CD4-positive, alpha-beta T cell treated with Interleukin-12 subunit alpha and Interleukin-12 subunit beta, for 1 hour (primary cell): ENCODE results near the gene SPATS2.

Experiments
- DNase-seq: peaks from one replicate; pipeline ENCODE4 v3.0.0-alpha.2; 2020

Gene SPATS2

DNA sequence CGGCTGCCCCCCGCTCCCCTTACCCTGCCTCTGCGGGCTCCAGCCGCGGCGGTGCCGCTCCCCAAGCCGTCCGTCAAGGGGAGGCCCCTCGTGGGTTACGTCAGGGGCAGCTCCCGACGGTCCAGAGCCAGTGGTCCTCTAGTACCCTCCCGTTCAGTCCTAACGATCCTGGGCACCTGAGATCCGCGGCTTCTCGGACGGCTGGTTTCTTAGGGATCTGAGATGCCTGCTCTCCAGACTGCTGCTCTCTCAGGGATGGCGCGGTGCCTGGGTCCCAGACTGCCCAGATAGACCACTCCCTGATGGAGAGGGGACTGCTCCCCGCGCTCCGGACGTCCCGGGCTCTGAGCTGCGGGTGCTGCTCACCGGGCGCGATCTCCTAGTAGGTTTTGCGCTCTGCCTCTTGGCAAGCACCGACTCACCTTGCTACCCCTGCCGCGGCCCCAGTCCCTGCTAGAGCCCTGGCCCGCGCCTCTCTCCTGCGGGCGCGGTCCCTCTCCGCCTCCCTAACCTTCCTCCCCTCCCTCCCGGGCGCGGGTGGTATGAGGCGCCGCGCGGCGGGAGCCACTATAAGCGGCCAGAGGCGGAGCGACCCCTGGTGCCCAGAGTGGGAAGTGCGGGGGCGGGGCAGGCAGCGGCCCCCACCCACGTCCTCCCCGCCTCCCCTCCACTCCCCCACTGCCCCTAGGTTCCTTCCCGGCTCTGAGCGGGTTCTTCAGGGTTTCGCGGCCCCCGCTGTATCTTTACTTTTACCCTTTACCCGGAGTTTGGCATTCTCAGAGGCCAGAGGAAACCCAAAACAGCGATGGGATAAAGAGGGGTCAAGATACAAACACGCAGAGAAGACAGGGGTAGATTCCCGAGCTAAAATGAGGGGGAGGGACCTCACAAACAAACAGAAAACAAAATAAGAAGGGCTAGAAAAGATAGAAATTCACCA is 30.3 kb upstream of the SPATS2 start, which contains the start of gene C1QL4:
C1QL4 (minus strand) TSS at position 544 of the 940 bp plus-strand sequence. CDS start 711 bp downstream, outside the sequence.
- DNase-seq: peak; percentile 90

DNA sequence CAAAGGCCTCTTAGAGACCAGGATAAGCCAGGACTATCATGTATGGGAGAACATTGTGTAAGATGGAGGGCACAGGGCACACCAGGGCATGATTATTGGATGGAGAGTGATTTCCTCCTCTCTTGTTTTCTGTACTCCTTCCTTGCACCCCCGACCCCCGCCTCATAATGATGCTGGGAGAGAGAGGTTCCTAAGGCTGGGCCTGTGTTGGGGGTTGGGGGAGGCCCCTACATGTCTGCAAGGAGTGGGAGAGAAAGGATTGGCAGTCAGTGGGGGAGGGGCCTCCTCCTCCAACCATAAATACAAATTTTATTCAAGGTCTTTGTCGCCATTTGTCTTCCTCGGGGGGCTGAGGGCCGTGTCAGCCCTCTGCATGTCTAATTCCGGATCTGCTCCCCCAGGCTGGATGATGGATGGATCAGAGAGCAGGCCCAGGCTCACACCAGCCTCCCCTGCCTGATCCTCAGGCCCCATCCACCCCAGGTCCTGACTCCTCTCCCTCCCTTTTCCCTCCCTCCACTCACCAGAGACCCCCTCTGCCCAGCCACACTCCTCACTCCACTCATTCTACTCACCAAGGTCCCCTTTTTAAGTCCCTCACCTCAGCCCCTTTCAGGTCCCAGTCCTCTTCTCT is 28.3 kb upstream of the SPATS2 start:
- DNase-seq: no peak

DNA sequence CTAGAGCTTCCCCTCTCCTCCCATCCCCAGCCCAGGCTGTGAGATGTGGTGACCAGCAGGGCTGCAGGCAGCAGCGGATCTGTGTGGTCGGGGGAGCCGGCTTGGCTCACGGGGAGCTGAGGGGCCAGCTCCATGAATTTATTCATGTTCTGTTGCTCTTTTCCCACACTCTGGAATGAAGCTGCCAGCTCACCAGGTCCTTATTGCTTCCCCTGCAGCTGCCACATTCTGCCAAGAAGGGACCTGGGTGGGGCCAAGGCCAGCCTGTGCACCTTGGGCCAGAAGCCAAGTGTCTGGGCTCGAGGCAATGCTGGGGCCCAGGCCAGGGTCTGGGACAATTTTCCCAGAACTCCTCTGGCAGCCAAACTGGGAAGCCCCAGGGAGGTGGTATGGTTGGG is 27.8 kb upstream of the SPATS2 start:
- no peak for DNase-seq

DNA sequence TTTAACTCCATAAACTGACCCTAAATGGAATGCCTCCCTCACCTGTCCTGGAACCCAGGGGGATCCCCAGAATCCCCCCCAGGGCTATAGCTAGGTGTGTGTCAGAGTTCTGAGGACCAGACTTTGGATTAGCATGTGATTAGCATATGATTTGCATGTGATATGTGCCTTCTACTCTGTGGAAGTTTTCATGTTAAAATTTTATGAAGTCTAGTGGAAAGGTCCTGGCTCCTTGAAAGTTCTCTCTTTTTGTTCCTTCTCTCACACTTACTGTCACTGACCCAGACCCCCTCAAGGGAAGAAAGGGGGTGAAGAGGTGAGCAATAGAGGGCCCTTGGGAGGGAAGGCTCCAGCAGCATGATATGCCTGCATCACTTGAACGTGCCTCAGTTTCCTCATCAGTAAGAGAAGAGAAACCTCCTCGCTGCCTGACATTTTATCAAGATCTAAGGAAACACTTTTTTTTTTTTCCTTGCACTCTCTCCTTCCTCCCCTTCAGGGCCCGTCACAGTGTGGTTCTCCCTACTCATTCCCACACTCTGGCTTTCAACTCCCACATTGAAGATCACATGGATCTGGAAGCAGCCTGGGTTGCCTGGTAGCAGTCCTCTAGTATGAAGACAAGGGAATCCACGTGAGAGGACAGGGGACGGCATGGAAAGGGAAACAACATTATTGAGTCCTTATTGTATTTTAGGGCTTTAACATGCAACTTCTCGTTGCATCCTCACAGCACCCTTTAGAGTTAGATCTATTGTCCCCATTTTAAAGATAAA is 27.0 kb upstream of the SPATS2 start:
- DNase-seq: no peak

DNA sequence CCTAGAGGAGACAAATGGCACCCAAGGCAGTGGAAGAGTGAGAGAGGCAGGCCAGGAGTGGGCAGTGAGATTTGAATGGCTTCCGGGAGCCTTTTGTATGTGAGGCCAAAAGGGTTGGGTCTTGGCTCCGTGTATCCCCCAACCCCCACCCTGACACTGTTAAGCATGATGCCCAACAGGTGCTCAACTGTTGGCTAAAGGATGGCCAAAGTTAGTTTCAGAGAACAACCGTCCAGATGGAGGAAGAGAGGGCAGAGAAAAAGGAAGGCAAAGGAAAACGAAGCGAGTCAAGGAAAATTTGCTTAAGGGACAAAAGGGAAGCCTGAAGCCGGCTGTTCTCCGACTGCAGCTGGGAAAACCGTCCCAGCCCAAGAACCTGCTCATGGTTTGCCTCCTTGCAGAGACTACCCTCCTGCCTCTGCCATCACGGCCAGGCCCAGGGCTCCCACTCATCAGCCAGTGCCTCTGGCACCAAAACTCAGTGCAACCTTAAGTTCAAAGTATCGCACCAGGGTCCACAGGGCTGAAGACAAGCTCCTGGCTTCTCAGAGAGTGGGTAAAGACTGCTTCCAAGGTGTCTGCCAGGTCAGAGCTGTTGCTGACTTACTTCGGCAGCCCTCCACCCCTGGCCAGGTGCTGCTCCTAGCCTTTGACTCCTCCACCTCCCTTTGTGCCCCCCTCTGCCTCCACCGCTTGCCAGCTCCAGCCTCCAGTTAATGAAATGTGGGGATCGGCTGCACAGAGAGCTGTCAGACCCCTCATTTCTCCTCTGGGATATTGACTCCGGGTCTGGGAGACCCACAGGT is 26.1 kb upstream of the SPATS2 start:
- no peak for DNase-seq

DNA sequence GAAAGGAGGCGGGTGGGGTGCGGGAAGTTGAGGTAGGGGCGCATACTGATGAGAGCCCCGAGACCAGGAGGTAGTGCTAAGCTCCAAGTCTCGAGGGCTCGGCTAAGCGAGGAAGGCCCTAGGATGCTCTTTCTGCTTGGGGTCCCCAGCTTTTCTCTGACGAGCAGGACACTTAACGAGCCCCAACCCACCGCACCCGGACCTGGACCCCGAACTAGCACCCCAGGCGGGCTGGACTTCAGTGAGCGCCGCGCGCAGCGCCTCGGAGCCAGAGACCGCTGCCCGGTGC is 25.5 kb upstream of the SPATS2 start:
- no peak for DNase-seq

DNA sequence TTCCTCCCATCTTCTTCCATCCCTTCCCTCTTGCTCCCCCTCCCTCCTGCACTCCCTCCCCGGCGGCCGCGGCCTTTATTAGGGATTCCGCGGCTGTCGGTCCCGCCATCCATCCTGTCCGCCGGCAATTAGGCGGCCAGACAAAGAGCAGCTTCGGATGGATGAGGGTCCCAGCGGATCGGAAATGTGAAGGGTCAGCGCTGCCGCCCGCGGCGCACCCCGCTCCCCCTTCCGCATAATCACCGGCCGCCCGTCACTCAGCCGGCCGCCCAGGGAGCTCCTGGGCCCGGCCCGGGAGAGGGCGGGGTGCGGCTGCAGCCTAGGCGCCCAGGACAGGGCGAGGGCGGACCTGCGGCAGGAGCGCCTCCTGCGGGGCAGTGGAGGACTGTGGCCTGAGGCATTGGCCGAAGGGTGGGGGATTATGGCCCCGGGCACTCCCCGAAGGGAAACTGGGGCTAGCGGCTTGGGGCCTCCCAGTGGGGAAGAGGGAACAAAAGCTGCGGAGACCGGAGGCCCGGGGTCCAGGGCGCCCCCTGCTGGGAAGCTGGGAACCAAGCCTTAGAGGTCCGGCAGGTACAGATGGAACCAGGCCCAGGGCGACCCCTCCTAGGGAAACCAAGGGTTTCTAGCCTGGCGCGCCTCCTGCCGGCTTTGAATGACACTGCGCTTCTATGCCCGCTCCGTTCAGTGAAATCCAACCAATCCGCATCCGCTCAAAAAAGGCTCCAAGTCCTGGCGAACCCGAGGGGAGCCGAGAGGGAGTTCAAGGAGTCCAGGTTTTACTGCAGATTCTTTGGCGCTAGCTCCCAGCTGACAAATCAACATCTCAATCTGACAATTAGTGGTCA is 25.0 kb upstream of the SPATS2 start:
- peak; percentile 80 for DNase-seq

DNA sequence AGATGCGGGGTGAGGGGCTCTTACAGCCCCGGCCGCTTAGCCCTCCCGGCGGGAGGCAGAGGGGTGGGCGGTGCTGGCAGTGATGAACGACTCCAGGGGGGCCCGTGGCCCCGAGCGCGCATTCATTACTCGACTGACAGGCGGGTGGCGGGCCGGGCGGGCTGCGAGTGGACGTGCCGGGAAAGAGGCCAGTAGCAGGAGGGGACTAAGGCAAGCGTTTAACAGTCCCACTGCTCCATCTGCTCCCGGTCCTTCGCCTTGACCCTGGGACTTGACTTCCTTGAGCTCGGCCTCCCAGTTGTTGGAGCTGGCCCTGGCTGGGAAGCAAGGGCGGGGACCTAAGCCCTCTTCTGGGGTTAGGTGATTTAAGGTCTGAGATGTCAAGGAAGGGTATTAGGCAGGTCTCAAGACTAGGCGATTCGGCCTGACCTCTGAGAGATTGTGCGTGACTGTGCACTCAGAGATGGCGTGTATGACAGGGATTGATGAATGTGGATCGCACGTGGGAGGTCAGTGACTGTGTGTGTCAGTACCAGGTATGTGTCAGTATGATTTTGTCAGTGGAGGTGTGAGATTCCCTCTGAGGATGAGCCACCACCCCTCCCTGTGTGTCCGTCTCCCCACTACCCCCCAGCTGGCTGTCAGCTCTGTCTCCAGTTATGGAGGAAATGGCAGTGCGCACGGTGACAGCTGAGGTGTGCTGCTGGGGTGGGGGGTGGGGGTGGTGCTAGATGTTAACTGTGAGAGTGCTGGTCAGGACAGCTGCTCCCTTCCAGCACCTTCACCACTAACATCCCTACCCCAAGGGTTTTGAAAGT is 24.1 kb upstream of the SPATS2 start:
- no peak for DNase-seq

DNA sequence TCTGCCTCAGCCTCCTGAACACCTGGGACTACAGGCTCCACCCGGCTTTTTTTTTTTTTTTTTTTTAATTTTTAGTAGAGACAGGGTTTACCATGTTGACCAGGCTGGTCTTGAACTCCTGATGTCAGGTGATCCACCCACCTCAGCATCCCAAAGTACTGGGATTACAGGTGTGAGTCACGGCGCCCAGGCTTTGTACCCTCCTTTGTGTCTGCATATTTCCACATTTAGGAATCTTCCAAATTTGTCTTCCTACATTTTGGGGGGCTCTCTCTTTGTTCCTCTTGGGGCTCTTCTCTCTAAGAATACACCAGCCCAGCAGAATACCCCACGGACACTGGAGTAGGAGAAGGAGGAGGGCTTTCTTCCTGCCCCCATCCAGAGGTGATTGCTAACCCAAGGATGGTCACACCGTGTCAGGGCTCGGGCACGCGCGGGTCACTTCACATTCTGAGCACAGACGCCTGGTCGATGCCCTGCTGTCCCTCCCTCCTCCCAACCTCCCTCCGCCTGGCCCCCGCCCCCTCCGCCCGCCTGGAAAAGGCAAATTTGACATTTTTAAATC is 22.7 kb upstream of the SPATS2 start:
- DNase-seq: no peak

DNA sequence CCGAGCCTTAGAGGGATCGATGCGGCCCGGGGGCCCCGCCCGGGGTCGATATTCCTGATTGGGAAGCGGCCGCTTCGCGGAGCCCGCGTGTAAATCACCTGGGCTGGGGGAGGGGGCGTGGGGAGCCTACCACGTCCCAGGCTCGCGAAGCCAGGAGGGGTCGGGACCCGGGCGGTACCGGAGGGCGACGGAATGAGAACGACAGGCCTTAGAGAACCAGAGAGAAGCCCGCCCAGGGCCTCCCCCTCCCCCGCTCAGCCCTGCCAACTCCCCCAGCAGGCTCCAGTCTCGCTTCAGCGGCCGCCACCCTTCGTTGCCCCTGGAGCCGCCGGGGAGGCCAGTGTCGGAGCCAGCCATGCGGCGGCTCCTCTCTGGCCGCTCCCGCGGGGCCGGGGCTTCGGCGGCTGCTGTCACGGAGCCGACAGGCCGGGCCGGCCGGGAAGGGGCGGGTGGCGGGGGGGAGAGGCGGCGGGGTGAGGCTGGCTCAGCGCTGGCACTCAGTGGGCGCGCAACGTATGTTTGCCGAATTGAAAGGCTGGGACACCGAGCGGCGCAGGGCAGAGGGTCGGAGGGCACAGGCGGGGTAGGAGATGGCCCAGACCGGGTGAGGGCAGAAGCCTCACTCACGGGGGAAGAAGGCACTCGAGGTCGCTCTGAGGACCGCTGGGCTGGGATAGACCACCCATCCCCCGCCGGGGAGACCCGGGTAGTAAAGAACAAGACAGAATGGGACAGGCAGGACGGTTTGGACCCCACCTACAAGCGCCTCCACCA is 22.0 kb upstream of the SPATS2 start:
- no peak for DNase-seq

DNA sequence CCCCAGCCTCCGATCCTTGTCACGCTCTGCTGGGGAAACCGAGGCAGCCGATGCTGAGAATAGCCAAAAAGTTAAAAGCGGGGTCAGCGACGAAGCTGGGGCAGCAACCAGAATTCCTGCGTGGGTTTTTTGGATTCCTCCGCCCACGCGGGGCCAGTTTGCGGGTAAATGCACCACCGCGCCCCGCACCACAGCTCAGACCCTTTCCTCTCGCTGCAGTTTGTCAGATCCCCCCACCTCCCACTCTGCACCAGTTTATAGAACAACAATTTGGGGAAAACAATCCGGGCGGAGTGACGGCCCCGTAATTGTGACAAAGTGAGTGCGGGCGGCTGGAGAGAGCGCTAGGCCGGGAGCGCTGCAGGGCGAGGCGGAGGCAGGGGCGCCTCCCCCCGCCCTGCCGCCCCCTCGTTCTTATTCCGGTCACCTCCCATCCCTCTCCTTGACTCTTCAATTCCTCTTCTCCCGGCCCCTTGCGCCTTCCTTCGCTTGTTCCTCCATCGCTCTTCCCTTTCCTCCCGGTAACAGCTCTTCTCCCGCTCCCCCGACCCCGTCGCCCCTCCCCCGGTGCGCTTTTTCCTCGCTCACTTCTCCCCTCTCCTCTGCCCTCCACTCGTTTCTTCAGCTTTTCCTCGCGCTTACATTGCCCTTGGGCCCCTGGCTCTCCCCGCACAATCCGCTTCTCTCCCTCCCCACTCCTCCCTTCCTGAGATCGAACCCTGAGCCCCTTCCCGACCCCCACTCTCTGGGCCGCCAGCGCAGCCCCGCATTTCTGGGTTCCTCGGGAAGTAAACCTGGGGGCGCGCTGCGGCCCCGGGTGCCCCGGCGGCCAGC is 21.2 kb upstream of the SPATS2 start:
- DNase-seq: no peak

DNA sequence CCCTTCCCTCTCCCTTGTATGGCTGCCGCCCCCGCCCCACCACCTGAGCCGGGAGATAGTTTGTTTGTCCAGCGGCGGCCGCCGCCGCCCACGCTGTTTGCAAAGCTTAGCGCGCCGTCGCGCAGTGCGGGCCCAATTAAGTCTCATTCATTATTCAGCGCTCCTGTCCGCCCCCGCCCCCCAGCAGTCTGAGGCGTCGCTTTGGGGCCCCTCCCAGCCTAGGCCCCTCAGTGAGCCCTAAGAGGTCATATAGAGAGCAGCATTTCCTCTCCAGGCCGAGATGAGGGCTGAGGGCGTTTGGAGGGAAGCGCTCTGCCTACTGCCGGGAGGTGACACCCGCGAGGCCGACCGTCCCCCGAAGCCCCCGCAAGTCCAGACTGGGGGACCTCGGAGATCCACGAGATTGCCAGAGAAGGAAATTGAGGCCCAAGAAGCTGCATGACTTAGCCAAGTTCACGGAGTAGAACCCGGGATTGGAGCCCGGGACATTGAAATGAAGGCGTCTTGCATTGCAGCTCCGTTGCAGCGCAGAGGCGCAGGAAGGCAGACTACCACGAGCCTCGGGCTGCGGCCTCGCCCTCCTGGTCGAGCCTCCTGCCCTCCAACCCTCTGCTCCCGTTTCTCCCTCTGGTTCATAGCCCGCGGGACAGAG is 20.5 kb upstream of the SPATS2 start, which contains the start of gene DNAJC22:
DNAJC22 (plus strand) TSS at position 230 of the 652 bp plus-strand sequence. CDS start 1,985 bp downstream, outside the sequence.
- peak; percentile 33 for DNase-seq

DNA sequence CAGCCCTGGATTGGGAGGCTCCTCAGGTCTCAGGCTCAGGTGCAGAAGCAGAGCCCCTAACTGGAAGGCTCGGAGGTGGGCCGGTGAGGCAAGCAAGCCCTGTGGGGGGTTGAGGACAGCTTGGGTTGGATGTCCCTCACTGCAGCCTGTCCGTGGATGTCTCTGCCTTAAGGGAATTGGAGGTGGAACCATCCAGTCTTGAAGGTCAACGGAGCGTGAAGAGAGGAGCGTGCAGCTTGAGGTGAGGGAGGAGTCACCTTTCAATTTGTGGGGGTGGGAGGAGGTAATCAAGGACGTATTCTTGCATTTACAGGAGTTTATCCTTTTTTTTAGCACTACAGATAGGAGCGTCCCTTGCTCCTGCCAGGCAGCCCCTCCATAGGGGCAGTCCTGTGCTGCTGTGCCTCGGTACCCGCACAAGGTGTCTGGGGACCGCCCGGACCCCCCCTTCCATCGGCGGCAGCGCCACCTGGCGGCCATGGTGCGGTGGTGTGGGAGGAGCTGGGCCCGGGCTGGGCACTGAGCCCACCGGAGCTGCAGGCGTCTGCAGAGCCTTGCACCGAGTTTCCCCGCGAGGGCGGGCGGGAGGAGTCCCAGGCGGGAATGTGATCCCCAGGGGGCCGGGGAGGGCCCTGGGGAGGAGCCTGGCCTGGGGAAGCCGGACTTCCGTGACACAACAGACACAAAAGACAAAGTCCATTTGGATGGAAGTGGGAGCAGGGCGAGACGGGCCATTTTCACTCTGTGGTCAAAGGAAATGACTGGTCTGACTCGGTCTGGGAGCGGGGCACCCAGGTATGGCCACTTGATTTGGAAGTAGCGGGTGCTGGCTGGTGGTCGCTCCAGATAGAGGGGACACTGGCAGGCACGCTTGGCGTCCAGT is 19.7 kb upstream of the SPATS2 start:
- peak; percentile 81 for DNase-seq

DNA sequence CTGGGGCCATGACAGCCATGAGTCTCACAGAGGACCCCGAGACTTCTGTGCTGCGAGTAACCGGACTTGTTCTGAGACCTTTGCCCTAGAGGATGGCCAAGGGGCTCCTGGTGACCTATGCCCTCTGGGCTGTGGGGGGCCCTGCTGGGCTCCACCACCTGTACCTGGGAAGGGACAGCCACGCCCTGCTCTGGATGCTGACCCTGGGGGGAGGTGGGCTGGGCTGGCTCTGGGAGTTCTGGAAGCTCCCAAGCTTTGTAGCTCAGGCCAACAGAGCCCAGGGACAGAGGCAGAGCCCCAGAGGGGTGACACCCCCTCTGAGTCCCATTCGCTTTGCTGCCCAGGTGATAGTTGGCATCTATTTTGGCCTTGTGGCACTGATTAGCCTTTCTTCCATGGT is 18.5 kb upstream of the SPATS2 start:
- DNase-seq: no peak

DNA sequence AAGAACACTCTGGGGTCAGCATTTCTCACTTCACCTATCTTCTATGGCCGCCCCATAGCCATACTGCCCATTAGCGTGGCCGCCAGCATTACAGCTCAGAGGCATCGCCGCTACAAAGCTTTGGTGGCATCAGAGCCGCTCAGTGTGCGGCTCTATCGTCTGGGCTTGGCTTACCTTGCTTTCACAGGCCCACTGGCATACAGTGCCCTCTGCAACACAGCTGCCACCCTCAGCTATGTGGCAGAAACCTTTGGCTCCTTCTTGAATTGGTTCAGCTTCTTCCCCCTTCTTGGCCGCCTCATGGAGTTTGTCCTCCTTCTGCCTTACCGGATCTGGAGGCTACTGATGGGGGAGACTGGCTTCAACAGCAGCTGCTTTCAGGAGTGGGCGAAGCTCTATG is 18.0 kb upstream of the SPATS2 start:
- no peak for DNase-seq

DNA sequence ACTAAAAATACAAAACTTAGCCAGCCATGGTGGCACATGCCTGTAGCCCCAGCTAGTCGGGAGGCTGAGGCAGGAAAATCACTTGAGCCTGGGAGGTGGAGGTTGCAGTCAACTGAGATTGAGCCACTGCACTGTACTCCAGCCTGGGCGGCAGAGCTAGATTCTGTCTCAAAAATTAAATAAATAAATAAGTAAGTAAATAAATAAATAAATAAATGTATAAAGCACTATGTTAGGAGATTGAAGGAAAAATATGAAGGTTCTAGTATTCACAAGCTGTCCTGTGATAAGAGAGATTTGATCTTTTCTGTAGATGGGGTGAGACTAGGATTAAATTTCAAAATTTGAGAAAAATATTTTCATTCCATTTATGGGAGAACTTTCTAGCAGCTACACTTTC is 14.9 kb upstream of the SPATS2 start:
- no peak for DNase-seq

DNA sequence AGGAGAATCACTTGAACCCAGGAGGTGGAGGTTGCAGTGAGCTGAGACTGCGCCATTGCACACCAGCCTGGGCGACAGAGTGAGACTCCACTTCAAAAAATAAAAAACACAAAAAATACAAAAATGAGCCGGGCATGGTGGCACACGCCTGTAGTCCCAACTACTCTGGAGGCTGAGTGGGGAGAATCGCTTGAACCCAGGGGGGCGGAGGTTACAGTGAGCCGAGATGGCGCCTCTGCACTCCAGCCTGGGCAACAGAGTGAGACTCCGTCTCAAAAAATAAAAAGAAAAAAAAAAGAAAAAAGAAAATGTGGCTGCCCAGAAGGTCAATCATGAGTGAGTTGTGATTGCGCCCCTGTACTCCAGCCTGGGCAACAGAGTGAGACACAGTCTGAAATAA is 11.3 kb upstream of the SPATS2 start:
- DNase-seq: no peak
